ENCODE data around the gene BCAM.
A peak's percentile ranks its signal among the peaks of the same experiment; 100 is the strongest.
"Not testable (repeated sequence)": the region's sequence is repeated elsewhere in the genome, so short reads cannot be mapped to it uniquely, and the experiment has no call there.

BCAM gene, protein sequence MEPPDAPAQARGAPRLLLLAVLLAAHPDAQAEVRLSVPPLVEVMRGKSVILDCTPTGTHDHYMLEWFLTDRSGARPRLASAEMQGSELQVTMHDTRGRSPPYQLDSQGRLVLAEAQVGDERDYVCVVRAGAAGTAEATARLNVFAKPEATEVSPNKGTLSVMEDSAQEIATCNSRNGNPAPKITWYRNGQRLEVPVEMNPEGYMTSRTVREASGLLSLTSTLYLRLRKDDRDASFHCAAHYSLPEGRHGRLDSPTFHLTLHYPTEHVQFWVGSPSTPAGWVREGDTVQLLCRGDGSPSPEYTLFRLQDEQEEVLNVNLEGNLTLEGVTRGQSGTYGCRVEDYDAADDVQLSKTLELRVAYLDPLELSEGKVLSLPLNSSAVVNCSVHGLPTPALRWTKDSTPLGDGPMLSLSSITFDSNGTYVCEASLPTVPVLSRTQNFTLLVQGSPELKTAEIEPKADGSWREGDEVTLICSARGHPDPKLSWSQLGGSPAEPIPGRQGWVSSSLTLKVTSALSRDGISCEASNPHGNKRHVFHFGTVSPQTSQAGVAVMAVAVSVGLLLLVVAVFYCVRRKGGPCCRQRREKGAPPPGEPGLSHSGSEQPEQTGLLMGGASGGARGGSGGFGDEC
- total RNA-seq, result 0.07 to 0.24 reads per million in 2 donors

DNA sequence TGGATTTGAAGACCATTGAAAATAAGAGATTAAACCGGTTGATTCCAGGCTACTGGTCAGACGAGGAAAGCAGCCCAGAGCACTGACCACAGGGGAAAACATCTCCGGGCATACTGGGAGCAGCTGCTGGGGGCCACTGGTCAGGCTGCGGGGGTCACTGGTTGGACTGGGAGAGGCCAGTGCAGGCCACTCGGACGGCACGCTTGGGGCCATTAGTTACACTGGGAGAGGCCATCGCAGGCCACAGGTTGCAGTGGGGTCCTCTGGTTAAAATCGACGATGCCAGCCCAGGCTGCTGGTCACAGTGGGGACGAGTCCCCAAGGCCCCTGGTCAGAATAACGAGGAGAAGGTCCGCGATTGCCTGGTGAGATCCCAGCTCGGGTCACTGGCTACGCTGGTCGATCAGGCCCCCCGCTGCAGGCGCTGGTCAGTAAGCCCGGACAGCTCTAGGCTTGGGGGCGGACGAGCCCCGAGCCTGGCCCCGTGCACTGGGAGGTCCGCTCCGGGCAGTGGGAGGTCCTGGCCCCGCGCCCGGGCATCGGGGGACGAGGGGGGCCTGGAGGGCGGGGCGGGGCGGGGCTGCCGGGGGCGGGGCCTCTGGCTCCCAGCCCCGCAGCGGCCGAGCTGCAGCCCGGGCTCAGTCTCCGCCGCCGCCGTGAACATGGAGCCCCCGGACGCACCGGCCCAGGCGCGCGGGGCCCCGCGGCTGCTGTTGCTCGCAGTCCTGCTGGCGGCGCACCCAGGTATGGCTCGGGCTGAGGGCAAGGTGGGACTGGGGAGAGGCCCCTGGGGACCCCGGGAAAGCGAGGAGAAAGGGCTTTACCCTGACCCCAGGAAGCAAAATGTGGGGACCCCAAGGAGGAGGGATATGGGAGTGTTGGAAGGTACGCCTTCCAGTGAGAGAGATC, at the start of gene BCAM:
Gene BCAM, plus strand, starts transcription at position 641 of the 909 bp plus-strand sequence. Its CDS starts 22 bp downstream, at position 663.
- DNase-seq, result no peak

DNA sequence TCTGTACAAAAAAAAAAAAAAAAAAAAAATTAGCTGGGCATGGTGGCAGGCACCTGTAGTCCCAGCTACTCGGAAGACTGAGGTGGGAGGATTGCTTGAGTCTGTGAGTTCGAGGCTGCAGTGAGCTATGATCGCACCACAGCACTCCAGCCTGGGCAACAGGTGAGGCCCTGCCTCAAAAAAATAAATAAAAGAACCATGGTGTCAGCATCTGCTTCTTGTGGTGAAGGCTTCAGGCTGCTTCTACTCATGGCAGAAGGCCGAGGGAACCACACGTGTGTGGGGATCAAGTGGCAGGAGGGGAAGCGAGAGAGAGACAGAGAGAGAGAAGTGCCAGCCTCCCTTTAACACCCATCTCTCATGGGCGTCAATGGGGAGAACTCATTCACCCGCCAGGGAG, 46.9 kb upstream of the BCAM start:
- no peak for DNase-seq

DNA sequence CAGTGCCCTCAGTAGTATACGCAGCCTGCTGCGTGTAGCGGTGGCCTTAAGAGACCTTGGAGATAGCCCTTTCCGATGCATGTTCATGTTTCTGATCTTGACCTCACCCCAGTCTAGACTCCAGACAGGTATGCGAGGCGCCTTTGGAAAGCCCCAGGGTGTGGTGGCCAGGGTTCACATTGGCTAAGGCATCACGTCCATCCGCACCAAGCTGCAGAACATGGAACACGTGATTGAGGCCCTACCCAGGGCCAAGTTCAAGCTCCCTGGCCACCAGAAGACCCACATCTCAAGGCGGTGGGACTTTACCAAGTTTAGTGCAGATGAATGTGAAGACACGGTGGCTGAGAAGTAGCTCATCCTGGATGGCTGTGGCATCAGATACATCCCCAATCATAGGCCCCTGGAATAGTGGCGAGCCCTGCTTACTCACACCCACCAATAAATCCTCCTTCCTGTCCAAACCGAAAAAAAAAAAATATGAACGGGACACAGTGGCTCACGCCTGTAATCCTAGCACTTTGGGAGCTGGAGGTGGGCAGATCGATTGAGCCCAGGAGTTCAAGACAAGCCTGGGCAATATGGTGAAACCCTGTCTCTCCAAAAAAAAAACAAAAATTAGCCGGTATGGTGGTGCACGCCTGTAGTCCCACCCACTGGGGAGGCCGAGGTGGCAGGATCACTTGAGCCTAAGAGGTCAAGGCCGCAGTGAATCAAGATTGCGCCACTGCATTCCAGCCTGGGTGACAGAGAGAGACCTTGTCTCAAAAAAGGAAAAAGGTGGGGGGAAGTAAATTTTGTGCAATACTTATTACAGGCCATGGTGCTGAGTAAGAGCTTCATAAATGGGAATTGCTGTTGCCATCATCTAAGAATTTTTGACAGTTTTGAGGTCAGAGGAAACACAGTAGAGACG, 43.6 kb upstream of the BCAM start:
- DNase-seq, result no peak

DNA sequence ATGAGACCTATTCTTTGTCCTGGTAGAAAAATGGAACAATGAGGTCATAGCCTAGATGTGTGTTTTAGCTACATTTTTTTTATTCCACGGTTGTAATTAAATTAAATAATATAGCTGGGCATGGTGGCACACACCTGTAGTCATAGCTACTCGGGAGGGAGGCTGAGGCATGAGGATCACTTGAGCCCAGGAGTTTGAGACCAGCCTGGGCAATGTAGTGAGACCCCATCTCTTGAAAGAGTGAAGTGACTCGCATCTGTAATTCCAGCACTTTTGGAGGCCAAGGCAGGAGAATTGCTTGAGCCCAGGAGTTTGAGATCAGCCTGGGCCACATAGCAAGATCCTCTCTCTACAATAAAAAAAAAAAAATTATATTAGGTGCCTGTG, 43.0 kb upstream of the BCAM start:
- no peak for DNase-seq

DNA sequence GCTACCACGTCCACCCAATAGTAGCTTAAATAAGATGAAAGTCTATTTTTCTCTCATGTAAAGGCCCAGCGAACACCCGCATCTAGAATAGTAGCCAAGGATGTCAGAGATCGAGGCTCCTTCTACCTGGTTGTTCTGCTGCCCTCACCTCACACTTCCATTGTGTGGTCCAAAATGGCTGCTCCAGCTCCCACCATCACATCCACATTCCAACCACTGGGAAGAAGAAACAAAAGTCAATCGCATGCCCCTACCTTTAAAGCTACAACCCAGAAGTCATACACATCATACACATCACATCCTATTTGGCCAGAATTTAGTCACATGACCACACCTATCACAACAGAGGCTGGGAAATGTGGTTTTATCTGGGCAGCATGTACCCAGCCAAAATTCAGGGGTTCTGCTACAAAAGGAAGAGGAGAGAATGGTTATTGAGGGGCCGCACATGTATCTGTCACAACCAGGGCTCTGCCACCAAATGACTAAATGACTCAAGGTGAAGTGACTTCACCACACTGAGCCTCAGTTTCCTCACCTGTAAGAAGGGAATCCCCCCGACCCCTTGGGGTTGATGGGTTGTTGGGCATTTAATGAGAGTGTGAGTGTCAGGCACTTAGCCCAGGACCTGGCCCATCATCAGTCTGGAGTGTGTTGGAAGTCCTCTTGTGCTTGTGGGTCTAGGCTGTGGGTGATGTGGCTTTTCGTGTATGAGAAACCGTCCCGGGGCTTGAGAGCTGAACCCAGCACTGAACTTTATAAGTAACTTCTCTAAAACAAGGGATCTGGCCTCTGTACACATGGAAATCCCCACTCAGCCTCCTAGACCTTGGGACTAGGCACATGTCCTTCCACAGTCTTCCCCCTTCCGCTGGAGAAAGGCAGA, 41.4 kb upstream of the BCAM start:
- DNase-seq, result no peak

DNA sequence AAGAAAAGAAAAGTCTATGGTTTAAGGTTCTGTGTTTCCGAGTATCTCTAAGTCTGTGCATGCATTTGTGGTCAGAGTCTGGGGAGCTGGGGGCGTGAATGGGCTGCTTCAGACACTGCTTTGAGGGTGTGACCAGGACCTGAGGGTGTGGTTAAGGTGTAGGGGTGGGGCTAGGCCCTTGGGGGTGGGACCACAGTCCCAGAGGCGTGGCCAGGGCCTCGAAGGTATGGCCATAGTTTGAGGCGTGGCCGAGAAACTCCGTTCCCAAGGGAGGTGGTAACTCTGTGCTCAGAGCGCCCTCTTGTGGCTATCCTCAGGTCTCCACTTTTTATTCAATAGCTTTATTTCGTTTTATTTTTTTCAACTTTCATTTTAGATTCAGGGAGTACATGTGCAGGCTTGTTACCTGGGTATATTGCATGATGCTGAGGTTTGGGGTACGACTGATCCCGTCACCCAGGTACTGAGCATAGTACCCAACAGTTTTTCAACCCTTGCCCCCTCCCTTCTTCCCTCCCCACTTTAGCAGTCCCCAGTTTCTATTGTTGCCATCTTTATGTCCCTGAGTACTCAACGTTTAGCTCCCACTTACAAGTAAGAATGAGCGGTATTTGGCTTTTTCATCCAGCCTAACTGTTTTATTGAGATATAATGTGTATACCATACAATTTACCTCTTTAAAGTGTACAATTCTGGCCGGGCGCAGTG, 38.2 kb upstream of the BCAM start:
- peak; percentile 98 for DNase-seq

DNA sequence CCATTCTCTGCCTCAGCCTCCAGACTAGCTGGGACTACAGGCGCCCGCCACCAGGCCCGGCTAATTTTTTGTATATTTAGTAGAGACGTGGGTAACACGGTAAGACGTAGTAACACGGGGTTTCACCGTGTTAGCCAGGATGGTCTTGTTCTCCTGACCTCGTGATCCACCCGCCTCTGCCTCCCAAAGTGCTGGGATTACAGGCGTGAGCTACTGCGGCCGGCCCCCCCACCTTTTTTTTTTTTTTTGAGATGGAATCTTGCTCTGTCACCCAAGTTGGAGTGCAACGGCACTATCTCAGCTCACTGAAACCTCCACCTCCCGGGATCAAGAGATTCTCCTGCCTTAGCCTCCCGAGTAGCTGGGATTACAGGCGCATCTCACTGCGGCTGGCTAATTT, 36.8 kb upstream of the BCAM start:
- not testable (repeated sequence) for DNase-seq

DNA sequence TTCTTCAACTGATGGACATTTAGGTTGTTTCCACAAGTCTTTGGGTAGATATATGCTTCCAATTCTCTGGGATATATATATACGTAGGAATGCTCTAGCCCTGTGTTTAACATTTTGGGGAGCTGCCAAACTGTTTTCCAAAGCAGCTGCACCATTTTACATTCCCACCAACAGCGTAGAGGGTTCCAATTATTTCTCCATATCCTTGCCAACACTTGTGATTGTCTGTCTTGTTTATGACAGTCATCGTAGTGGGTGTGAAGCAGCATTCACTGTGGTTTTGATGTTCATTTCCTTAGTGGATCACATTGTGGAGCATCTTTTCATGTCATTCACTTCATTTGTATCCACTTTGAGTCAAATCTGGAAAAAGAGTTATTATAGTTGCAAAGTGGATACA, 35.9 kb upstream of the BCAM start:
- no peak for DNase-seq

DNA sequence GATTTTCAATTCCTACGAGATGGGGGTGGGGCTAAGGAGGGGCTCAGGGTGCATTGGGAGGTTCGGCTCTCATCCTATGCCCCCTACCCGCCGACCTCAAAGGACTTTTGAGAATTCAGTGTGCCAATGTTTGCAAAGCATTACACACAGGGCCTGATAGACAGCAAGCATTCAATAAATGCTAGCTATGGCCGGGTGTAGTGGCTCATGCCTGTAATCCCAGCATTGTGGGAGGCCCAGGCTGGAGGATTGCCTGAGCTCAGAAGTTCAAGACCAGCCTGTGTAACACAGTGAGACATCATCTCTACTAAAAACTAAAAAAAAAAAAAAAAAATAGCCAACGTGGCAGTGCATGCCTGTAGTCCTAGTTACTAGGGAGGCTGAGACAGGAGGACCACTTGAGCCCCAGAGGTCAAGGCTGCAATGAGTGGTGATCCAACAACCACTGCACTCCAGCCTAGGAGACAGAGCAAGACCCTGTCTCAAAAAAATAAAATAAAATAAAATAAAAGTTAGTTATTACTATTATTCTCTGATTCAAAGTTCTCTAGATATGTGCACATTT, 33.1 kb upstream of the BCAM start:
- no peak for DNase-seq

DNA sequence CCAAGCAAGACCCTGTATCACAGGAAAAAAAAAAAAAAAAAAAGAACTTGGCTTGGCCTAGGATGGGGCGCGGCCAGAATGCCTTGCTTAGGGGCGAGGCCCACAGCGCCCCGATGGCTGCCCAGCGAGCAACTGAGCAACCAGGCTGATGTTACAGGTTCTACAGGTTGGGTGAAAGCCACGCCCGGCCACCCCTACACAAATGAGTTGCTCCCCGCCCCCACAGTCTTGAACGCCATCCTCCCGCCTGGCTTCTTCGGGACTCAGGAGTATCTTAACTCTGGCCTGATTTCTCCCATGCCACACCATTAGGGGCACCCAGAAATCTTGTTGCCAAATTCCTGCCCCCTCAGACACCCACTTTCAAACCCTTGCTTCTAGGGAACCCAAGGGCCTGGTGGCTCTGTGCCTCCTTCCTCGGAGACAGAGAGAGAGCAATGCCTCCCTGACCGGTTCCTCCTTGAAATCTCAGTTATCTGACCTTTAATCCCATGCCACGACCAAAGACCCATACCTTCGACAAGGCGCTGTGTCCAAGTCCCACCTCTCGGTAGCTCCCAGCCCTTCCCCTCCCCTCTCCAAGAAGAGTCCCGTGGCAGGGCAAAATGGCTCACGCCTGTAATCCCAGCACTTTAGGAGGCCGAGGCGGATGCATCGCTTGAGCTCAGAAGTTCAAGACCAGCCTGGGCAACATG, 32.4 kb upstream of the BCAM start:
- no peak for DNase-seq

DNA sequence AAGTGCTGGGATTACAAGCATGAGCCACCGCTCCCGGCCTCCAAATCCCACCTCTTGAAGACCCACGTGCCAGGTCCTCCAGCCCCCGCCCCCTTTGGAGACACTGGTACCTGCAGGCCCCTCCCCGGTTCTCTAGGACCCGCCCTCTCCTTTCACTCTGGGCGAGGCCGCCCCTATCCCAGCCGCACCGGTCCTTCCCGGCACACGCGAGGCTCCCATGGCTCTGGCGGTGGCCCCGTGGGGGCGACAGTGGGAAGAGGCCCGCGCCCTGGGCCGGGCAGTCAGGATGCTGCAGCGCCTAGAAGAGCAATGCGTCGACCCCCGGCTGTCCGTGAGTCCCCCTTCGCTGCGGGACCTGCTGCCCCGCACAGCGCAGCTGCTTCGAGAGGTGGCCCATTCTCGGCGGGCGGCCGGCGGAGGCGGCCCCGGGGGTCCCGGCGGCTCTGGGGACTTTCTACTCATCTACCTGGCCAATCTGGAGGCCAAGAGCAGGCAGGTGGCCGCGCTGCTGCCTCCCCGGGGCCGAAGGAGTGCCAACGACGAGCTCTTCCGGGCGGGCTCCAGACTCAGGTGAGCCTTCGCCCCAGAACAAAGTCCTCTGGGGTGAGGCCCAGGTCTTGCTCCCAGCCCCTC, 31.1 kb upstream of the BCAM start, which contains the start of gene CBLC:
Gene CBLC, plus strand, starts transcription at position 176 of the 633 bp plus-strand sequence. Its CDS starts 42 bp downstream, at position 218.
- DNase-seq, result no peak

DNA sequence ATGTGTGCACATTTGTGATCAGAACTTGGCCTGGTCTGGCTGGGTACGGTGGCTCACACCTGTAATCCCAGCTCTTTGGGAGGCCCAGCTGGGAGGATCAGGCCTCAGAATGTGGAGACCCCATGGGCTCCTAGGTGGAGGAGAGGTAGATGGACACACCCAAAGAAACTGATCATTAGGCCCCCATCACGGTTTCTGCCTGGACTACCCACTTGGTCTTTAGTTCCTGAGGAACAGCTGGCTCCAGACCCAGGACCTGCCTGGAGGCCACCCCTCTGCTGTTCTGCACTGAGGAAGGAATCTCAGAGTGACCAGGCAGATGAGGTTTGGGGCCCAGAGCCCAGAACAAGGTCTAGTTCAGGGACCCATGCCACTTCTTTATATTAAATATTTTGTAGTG, 29.8 kb upstream of the BCAM start:
- DNase-seq, result no peak

DNA sequence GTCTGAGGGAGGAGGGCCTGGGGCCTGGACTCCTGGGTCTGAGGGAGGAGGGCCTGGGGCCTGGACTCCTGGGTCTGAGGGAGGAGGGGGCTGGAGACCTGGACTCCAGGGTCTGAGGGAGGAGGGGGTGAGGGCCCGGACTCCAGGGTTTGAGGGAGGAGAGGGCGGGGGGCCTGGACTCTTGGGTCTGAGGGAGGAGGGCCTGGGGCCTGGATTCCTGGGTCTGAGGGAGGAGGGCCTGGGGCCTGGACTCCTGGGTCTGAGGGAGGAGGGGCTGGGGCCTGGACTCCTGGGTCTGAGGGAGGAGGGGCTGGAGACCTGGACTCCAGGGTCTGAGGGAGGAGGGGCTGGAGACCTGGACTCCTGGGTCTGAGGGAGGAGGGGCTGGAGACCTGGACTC, 27.2 kb upstream of the BCAM start:
- not testable (repeated sequence) for DNase-seq

DNA sequence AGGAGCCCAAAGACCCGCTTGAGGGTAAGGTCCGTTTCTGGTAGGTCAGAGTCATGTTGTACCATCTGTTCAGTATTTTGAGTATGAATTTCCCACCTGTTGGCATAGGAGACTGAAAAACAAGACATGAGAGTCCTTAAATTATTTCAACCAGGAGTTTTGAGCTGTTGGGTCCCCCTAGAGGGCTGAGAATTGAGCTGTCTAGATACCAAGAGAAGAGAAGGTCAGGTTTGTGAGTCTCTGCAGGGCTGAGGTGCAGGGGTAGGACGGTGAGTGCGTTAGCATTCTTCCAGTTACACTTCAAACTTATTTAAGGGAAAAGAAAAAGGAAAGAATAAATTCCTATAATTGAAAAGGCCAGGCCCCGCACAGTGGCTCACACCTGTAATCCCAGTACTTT, 26.2 kb upstream of the BCAM start:
- DNase-seq, result no peak

DNA sequence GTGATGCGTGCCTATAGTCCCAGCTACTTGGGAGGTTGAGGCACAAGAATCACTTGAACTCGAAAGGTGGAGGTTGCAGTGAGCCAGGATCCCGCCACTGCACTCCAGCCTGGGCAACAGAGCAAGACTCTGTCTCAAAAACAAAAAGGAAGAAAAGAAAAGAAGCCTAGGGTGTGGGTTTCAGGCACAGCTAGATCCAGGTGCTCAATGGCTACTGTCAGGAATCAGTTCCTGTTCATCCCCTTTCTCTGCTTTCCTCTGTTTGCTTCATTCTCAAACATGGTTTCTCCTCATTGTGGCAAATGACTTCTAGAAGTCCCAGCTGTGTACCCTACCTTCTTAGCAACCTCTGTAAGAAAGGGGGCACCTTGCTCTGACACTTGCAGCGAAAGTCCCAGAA, 25.4 kb upstream of the BCAM start:
- DNase-seq, result no peak

DNA sequence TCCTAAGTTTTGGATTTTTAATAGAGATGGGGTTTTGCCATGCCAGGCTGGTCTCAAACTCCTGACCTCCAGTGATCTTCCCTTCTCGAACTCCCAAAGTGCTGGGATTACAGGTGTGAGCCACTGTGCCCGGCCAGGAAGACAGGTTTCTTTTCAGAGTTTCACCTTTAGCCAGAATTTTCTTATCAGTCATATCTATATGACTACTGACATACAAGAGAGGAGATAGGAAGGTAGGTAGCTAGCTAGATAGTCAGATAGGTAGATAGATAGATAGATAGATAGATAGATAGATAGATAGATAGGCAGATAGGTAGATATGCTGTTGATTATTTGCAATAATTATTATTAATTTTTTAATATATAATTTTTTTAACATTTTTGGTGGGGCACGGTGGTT, 23.6 kb upstream of the BCAM start:
- no peak for DNase-seq

DNA sequence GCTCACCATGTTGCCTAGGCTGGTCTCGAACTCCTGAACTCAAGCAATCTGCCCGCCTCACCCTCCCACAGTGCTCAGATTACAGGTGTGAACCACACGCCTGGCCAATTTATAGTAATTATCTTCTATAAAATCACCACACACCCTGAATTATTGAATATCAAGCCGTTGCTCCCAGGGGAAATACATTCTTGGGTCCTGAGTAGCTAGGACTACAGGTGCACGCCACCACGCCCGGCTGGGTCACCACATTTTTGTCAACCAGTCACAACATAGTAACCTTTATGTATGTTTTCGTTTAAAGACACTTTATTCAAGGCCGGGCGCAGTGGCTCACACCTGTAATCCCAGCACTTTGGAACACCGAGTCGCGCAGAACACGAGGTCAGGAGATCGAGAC, 22.9 kb upstream of the BCAM start:
- DNase-seq, result no peak

DNA sequence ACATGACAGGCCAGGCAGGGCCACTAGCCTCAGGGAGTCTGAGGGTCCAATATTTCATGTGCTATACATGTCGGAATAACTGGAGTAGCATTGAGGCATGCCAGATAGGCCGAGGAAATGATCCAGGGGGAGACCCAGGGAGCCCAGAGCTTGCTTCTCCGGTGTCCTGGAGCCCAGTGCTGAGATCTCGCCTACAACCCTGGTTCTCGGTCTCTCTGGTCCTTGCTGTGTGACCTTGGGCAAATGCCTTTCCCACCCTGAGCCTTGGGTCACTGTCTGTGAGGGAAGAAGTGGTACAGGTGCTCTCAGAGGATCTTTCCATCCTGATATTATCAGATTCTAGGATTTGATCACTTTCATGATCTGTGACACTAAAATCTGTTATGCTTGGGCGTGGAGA, 19.9 kb upstream of the BCAM start:
- DNase-seq, result no peak

DNA sequence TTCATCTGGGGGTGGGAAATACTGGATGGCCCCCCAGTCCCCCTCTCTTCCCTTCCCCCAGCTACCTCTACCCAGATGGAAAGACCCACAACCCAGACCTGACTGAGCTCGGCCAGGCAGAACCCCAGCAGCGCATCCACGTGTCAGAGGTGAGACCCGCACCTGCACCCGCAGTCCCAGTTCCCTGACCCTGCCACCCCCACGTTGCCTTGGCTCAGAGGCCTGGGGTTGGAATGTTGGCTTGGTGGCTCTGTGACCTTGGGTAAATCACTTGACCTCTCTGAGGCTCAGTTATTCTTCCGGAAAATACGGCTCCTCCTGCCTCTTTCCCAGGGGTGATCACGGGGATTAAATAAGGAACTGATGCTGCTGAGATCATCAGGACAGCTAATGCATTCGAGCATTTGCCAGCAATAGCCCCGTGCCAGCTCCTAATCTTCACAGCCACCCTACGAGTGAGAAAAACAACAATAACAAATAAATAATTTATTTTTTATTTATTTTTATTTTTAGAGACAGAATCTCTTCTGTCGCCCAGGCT, 18.9 kb upstream of the BCAM start:
- DNase-seq, result no peak

Measured in T-helper 9 cell (primary cell).